ENCODE data around the gene PADI2. TPM values are rescaled to one million over a fixed set of nuclear protein-coding genes. Genes with fewer than 3 reads are reported as not detected.

The PADI2 gene
- total and polyA plus RNA-seq, 2 donors (not counting 3 experiments of a cell fraction or from before 2014, with no cell fraction given): not detected

DNA sequence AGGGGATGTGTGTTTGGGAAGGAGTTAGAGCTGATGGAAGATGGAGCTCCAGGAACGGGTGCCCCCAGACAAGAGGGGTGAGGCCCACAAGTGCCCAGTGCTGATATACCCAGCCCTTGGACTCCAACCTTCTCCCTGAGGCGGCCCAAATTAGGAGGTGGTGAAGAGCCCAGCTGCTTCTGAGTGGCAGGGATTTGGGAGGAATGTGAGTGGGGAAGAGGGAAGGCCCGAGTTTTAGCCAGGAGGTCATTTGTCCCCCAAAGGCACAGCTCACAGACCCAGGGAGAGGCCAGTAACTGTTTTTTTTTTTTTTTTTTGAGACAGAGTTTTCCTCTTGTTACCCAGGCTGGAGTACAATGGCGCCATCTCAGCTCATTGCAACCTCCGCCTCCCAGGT is 1.2 kb upstream of the PADI2 start:
- no peak overlapping the region for H3K4me2 ChIP-seq (ENCODE audit: insufficient read depth, low read length)
- no peaks in the 10 kb centered on the region for H3K9me3 ChIP-seq (replicated peaks; ENCODE audit: control insufficient read depth, insufficient read depth, low read length)
- H3K79me2 ChIP-seq (ENCODE audit: control insufficient read depth, insufficient read depth, low read length): no peaks in the 10 kb centered on the region
- no peaks in the 10 kb centered on the region for H4K20me1 ChIP-seq (replicated peaks; ENCODE audit: control insufficient read depth, extremely low read depth, insufficient read depth, low read length)
- H3K27me3 ChIP-seq (ENCODE audit: control insufficient read depth in 2 of 2, insufficient read depth in 2 of 2, low read length in 2 of 2): peaks cover 20 to 21% of the 10 kb centered on the region in 2 experiments
- no peak overlapping the region for H3K27ac ChIP-seq (ENCODE audit: insufficient read depth, low read depth, low read length)
- H3K4me1 ChIP-seq (ENCODE audit: control insufficient read depth, extremely low read depth, insufficient read depth, low read length): peaks cover 15% of the 10 kb centered on the region
- H3K9ac ChIP-seq (replicated peaks; ENCODE audit: extremely low read depth, insufficient read depth, low read length): no peak overlapping the region
- dilution Hi-C loops (cut with MboI; ENCODE audit: extremely low pct_ligation_motif_present, low sequenced_read_pairs) (no loop called here), intact Hi-C loops (cut with micrococcal nuclease) (no loop called here)
- BruUV-seq (replicated peaks): no TSS peak
- H3K9me1 ChIP-seq (replicated peaks; ENCODE audit: control insufficient read depth, extremely low read depth, insufficient read depth, low read length): no peaks in the 10 kb centered on the region
- ChIA-PET POLR2A (no interaction called here), CTCF (interaction anchor here (1.2 to 11.0 kb wide), 3 partner anchors 62 to 116 kb away, joined by 3 to 261 read pairs (median 3); no protein-coding TSS in a partner anchor)
- no peak overlapping the region for H3K4me3 ChIP-seq (replicated peaks in 1 of 3; ENCODE audit: insufficient read depth in 1 of 3, low read depth in 1 of 3, low read length in 3 of 3)
- DNase-seq (ENCODE audit: low read depth, low spot score) (no peak), FAIRE-seq (no peak)
- no peak overlapping the region for H2AFZ ChIP-seq (ENCODE audit: low read depth, low read length)
- TF ChIP-seq, protein P1, sequence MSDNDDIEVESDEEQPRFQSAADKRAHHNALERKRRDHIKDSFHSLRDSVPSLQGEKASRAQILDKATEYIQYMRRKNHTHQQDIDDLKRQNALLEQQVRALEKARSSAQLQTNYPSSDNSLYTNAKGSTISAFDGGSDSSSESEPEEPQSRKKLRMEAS (IDR thresholded peaks at IDR 0.05; ENCODE audit: insufficient read depth, insufficient read length): no peak
- TF ChIP-seq FOS (IDR thresholded peaks at IDR 0.05; ENCODE audit: borderline replicate concordance, insufficient read depth, low read length): no peak
- TF ChIP-seq POLR2AphosphoS5 (IDR thresholded peaks at IDR 0.05; ENCODE audit: insufficient read depth, low read depth, low read length): no peak
- TF ChIP-seq, protein P2, sequence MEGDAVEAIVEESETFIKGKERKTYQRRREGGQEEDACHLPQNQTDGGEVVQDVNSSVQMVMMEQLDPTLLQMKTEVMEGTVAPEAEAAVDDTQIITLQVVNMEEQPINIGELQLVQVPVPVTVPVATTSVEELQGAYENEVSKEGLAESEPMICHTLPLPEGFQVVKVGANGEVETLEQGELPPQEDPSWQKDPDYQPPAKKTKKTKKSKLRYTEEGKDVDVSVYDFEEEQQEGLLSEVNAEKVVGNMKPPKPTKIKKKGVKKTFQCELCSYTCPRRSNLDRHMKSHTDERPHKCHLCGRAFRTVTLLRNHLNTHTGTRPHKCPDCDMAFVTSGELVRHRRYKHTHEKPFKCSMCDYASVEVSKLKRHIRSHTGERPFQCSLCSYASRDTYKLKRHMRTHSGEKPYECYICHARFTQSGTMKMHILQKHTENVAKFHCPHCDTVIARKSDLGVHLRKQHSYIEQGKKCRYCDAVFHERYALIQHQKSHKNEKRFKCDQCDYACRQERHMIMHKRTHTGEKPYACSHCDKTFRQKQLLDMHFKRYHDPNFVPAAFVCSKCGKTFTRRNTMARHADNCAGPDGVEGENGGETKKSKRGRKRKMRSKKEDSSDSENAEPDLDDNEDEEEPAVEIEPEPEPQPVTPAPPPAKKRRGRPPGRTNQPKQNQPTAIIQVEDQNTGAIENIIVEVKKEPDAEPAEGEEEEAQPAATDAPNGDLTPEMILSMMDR (IDR thresholded peaks at IDR 0.05; ENCODE audit: extremely low read depth in 1 of 2, insufficient read depth in 1 of 2, low read depth in 1 of 2, low read length in 2 of 2): no peak
- no peak for TF ChIP-seq EZH2 (IDR thresholded peaks at IDR 0.05; ENCODE audit: borderline replicate concordance, low read depth, low read length, severe bottlenecking)
- TF ChIP-seq POLR2A (IDR thresholded peaks at IDR 0.05; ENCODE audit: low read depth, low read length): no peak
- no peak for TF ChIP-seq GATA2 (IDR thresholded peaks at IDR 0.05; ENCODE audit: insufficient read depth, insufficient read length, low read depth, low read length)
- TF ChIP-seq JUN (IDR thresholded peaks at IDR 0.05; ENCODE audit: borderline replicate concordance, insufficient read depth, insufficient read length, low read depth): no peak
- no peak for TF ChIP-seq MYC (IDR thresholded peaks at IDR 0.05; ENCODE audit: low read depth, low read length)
- H3K36me3 ChIP-seq (ENCODE audit: control insufficient read depth in 2 of 2, extremely low read depth in 1 of 2, insufficient read depth in 2 of 2, low read length in 2 of 2): no peaks in the 10 kb centered on the region
